ENCODE results near the gene ZNF366. TPM values are rescaled to one million over a fixed set of nuclear protein-coding genes. Genes with fewer than 3 reads are reported as not detected.
A peak's percentile ranks its signal among the peaks of the same experiment; 100 is the strongest.

The ZNF366 gene
- polyA plus RNA-seq, 1 donor (not counting 4 experiments of a cell fraction or from before 2014, with no cell fraction given) = not detected

DNA sequence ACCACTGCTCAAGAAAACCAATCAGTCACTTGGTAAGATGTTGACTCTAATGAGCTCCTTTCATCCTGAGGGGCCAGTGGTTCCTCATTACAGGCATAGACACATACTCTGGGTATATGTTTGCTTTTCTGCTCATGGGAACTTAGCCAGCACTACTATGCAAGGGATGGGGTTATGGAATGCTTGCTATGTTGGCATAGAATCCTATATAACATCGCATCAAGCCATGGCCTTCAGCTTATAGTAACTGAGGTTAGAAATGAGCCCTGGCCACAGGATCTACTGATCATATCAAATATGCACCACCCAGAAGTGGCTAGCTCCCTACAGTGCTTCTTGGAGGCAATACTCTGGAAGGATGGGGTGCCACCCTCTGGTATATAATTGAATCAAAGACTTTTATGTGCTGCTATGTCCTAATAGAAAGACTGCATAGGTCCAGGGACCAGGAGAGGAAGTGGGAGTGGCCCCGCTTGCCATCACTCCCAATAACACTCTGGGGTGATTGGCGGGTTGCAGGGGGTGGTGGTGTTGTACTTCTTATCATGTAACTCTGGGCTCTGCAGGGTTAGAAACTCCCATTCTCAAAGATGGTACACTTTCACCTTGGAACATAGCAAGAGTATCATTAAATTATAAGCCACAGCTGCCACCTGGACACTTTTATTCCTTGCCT lies 70.3 kb downstream of the ZNF366 start:
- H4K20me1 ChIP-seq (ENCODE audit: control insufficient read depth, extremely low read depth, insufficient read depth, low read length) = no peaks in the 10 kb centered on the region
- peaks cover 27% of the 10 kb centered on the region for H3K4me1 ChIP-seq (ENCODE audit: control insufficient read depth, extremely low read depth, insufficient read depth, low read length)
- H3K4me3 ChIP-seq (ENCODE audit: control insufficient read depth in 2 of 3, extremely low read depth in 1 of 3, insufficient read depth in 2 of 3, low read depth in 1 of 3, low read length in 3 of 3) = no peak overlapping the region
- no peaks in the 10 kb centered on the region for H3K36me3 ChIP-seq (ENCODE audit: control insufficient read depth in 2 of 2, extremely low read depth in 1 of 2, insufficient read depth in 2 of 2, low read length in 2 of 2)
- no peak overlapping the region for H2AFZ ChIP-seq (ENCODE audit: control insufficient read depth, low read length)
- H3K27ac ChIP-seq (ENCODE audit: control insufficient read depth, insufficient read depth, low read length) = no peak overlapping the region
- no peaks in the 10 kb centered on the region for H3K9me1 ChIP-seq (ENCODE audit: control insufficient read depth, extremely low read depth, insufficient read depth, low read length)
- no peaks in the 10 kb centered on the region for H3K9me3 ChIP-seq (ENCODE audit: control insufficient read depth, low read depth, low read length)
- DNase-seq (ENCODE audit: low read depth, low spot score) (peak; percentile 19), FAIRE-seq (no peak)
- dilution Hi-C loops (cut with MboI; ENCODE audit: extremely low pct_ligation_motif_present, low sequenced_read_pairs) = no loop called here
- no peak overlapping the region for H3K9ac ChIP-seq (ENCODE audit: control insufficient read depth, extremely low read depth, insufficient read depth, low read length)
- TF ChIP-seq, protein P1, sequence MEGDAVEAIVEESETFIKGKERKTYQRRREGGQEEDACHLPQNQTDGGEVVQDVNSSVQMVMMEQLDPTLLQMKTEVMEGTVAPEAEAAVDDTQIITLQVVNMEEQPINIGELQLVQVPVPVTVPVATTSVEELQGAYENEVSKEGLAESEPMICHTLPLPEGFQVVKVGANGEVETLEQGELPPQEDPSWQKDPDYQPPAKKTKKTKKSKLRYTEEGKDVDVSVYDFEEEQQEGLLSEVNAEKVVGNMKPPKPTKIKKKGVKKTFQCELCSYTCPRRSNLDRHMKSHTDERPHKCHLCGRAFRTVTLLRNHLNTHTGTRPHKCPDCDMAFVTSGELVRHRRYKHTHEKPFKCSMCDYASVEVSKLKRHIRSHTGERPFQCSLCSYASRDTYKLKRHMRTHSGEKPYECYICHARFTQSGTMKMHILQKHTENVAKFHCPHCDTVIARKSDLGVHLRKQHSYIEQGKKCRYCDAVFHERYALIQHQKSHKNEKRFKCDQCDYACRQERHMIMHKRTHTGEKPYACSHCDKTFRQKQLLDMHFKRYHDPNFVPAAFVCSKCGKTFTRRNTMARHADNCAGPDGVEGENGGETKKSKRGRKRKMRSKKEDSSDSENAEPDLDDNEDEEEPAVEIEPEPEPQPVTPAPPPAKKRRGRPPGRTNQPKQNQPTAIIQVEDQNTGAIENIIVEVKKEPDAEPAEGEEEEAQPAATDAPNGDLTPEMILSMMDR (optimal IDR thresholded peaks at IDR 0.05 in 1 of 3, IDR thresholded peaks at IDR 0.05 in 1 of 3, conservative IDR thresholded peaks at IDR 0.05 in 1 of 3; ENCODE audit: extremely low read depth in 1 of 3, insufficient read depth in 2 of 3, low read length in 3 of 3) = peak in 1 of 3 experiments; percentile 21
- no peak for TF ChIP-seq EZH2 (IDR thresholded peaks at IDR 0.05; ENCODE audit: low read length)
- H3K27me3 ChIP-seq (ENCODE audit: control insufficient read depth, extremely low read depth, insufficient read depth, low read length) = no peaks in the 10 kb centered on the region
- H3K4me2 ChIP-seq (ENCODE audit: control insufficient read depth, extremely low read depth, insufficient read depth, low read depth, low read length) = no peak overlapping the region
- H3K79me2 ChIP-seq (ENCODE audit: control insufficient read depth, insufficient read depth, low read length) = no peaks in the 10 kb centered on the region

DNA sequence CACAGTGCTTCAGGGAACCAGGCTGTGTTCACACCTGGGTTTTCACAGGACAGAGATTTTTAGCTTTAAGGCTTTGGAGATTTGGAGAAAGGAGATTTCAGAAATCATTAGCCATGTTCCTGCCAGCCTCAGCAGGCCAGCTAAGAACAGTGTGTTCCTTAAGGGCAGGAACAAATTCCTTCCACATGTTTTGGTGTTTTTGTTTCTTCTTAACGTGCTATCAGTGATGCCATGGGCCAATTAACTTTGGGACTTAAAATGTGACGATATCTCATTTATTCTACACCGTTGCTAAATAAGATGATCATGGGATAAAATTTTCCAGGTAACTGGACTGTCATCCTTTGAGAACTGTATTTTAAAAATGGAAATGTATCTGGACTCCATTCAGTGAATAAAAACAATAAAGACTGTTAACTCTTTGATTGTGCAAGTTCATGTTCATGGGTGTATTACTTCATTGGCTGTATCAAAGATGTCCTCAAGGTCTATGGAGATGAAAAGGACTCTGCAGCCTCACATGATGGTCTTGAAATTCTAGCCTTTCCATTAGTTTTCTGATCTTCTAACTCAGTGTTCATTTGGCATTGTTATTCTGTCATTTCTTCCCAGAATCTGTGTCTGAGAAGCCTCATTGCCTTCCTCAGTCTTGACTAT lies 72.3 kb downstream of the ZNF366 start:
- H2AFZ ChIP-seq (ENCODE audit: control insufficient read depth, low read length) = peak overlapping the region; percentile 60
- FAIRE-seq = peak; percentile 44

More for the DNA sequence above, 72.3 kb downstream of the ZNF366 start:
- Histone ChIP-seq H3K4me3 (ENCODE audit: control insufficient read depth in 2 of 3, extremely low read depth in 1 of 3, insufficient read depth in 2 of 3, low read depth in 1 of 3, low read length in 3 of 3) (no peak overlapping the region), H3K79me2 (ENCODE audit: control insufficient read depth, insufficient read depth, low read length) (no peaks in the 10 kb centered on the region), H3K9ac (ENCODE audit: control insufficient read depth, extremely low read depth, insufficient read depth, low read length) (no peak overlapping the region), H3K27me3 (ENCODE audit: control insufficient read depth, extremely low read depth, insufficient read depth, low read length) (no peaks in the 10 kb centered on the region), H3K4me2 (ENCODE audit: control insufficient read depth, extremely low read depth, insufficient read depth, low read depth, low read length) (no peak overlapping the region), H3K27ac (ENCODE audit: control insufficient read depth, insufficient read depth, low read length) (no peak overlapping the region), H4K20me1 (ENCODE audit: control insufficient read depth, extremely low read depth, insufficient read depth, low read length) (no peaks in the 10 kb centered on the region), H3K9me3 (ENCODE audit: control insufficient read depth, low read depth, low read length) (no peaks in the 10 kb centered on the region), H3K36me3 (ENCODE audit: control insufficient read depth in 2 of 2, extremely low read depth in 1 of 2, insufficient read depth in 2 of 2, low read length in 2 of 2) (no peaks in the 10 kb centered on the region), H3K4me1 (ENCODE audit: control insufficient read depth, extremely low read depth, insufficient read depth, low read length) (peaks cover 17% of the 10 kb centered on the region), H3K9me1 (ENCODE audit: control insufficient read depth, extremely low read depth, insufficient read depth, low read length) (no peaks in the 10 kb centered on the region)
- DNase-seq (ENCODE audit: low read depth, low spot score) = no peak
- TF ChIP-seq, protein P1 (optimal IDR thresholded peaks at IDR 0.05 in 1 of 3, IDR thresholded peaks at IDR 0.05 in 1 of 3, conservative IDR thresholded peaks at IDR 0.05 in 1 of 3; ENCODE audit: extremely low read depth in 1 of 3, insufficient read depth in 2 of 3, low read length in 3 of 3) = peak in 1 of 3 experiments; percentile 3
- TF ChIP-seq EZH2 (IDR thresholded peaks at IDR 0.05; ENCODE audit: low read length) = no peak
- dilution Hi-C loops (cut with MboI; ENCODE audit: extremely low pct_ligation_motif_present, low sequenced_read_pairs) = no loop called here

Measured in keratinocyte (primary cell).